ENCODE results near the gene OOSP4A.

OOSP4A gene

GRCh38 chr11:59963733-59964132 lies at the start of gene OOSP4A:
OOSP4A (plus strand) TSS chr11:59964033; CDS start chr11:59964033, 0 bp downstream.
- no peak within 1 kb of the TSS for H3K4me3 ChIP-seq (ENCODE audit: control insufficient read depth, low read depth, low read length)
- TF ChIP-seq CTCF (IDR thresholded peaks at IDR 0.05; ENCODE audit: control insufficient read depth, insufficient read depth, low read depth, low read length, missing control alignments) = no peak
- DNase-seq (ENCODE audit: low read depth) = no peak

GRCh38 chr11:59918480-59918879 lies 45.4 kb upstream of the OOSP4A start:
- TF ChIP-seq CTCF (IDR thresholded peaks at IDR 0.05; ENCODE audit: control insufficient read depth, insufficient read depth, low read depth, low read length, missing control alignments) = no peak
- DNase-seq (ENCODE audit: low read depth) = no peak

GRCh38 chr11:59918987-59919589 lies 44.7 kb upstream of the OOSP4A start:
- TF ChIP-seq CTCF (IDR thresholded peaks at IDR 0.05; ENCODE audit: control insufficient read depth, insufficient read depth, low read depth, low read length, missing control alignments) = peak; percentile 34
- H3K4me3 ChIP-seq (ENCODE audit: control insufficient read depth, low read depth, low read length) = no peak overlapping the region
- DNase-seq (ENCODE audit: low read depth) = no peak

More at GRCh38 chr11:59918480-59918879, 45.4 kb upstream of the OOSP4A start:
- no peak overlapping the region for H3K4me3 ChIP-seq (ENCODE audit: control insufficient read depth, low read depth, low read length)

GRCh38 chr11:59923813-59924212 lies 40.0 kb upstream of the OOSP4A start:
- H3K4me3 ChIP-seq (ENCODE audit: control insufficient read depth, low read depth, low read length) = no peak overlapping the region
- DNase-seq (ENCODE audit: low read depth) = no peak
- no peak for TF ChIP-seq CTCF (IDR thresholded peaks at IDR 0.05; ENCODE audit: control insufficient read depth, insufficient read depth, low read depth, low read length, missing control alignments)

- no peak for DNase-seq (ENCODE audit: low read depth)
- no peak overlapping the region for H3K4me3 ChIP-seq (ENCODE audit: control insufficient read depth, low read depth, low read length)
- no peak for TF ChIP-seq CTCF (IDR thresholded peaks at IDR 0.05; ENCODE audit: control insufficient read depth, insufficient read depth, low read depth, low read length, missing control alignments)
Measured at GRCh38 chr11:59931688-59932087, 32.1 kb upstream of the OOSP4A start.

- no peak for DNase-seq (ENCODE audit: low read depth)
- no peak for TF ChIP-seq CTCF (IDR thresholded peaks at IDR 0.05; ENCODE audit: control insufficient read depth, insufficient read depth, low read depth, low read length, missing control alignments)
- no peak within 1 kb of the TSS for H3K4me3 ChIP-seq (ENCODE audit: control insufficient read depth, low read depth, low read length)
Measured at GRCh38 chr11:59938132-59938531, 25.7 kb upstream of the OOSP4A start, which contains the start of gene OOSP1. OOSP1 (plus strand) TSS chr11:59938432; CDS start chr11:59938455, 23 bp downstream.

All from AG09309 (cell line).